BJ (cell line): ENCODE results near the gene DDX52. TPM values are rescaled to one million over a fixed set of nuclear protein-coding genes. Genes with fewer than 3 reads are reported as not detected.

Source experiments
- CTCF ChIA-PET: fragments of 350-600 bp; formaldehyde crosslinking; extraction: SDS; loops from one replicate; lab custom pipeline; 2021; ENCODE audit warnings: antibody characterized with exemption, inconsistent platforms; lab: Yijun Ruan, JAX
- POLR2A ChIA-PET: fragments of 300-600 bp; sonication (Branson Sonifier 250); formaldehyde crosslinking; extraction: SDS; loops from one replicate; lab custom pipeline; 2021; ENCODE audit warnings: antibody characterized with exemption; lab: Charles Lee
- DNase-seq: peaks from one replicate; pipeline ENCODE4 v3.0.0-alpha.2; 2011; ENCODE audit warnings: low read depth
- H3K27me3 ChIP-seq: 2 replicates; pipeline ENCODE4 v1.6.0; 2011; ENCODE audit warnings: low read length; ENCODE audit not compliant: control insufficient read depth, insufficient read depth
- H3K36me3 ChIP-seq: 2 replicates; pipeline ENCODE4 v1.5.1; 2011; ENCODE audit warnings: low read length; ENCODE audit not compliant: control insufficient read depth, insufficient read depth
- H3K4me3 ChIP-seq: 2 replicates; pipeline ENCODE4 v1.5.1; 2011; ENCODE audit warnings: low read depth, mild to moderate bottlenecking, control low read depth, low read length
- polyA minus RNA-seq: library from RNA; depleted of rRNA, polyadenylated mRNA; stranded (reverse); fragments of >200 nt; gene quantifications from 2 replicates; pipeline ENCODE4 v1.2.3, GENCODE V29; 2011; rRNA and poly(A)+ RNA removed
- polyA plus RNA-seq: library from polyadenylated mRNA; depleted of rRNA; stranded (reverse); fragments of >200 nt; gene quantifications from 2 replicates; pipeline ENCODE4 v1.2.3, GENCODE V29; 2011; rRNA removed
- TF ChIP-seq, protein P1 (sequence below): IDR thresholded peaks from 2 replicates; pipeline ENCODE4 v1.5.1; 2011; ENCODE audit warnings: low read depth, mild to moderate bottlenecking, control low read depth, inconsistent platforms, low read length, moderate library complexity; ENCODE audit not compliant: insufficient read depth

Gene DDX52
- polyA plus RNA-seq (14.7 and 24.4 TPM in 2 replicates), polyA minus RNA-seq (10.1 and 11.3 TPM in 2 replicates)

- H3K4me3 ChIP-seq, result peak within 1 kb of the TSS; percentile 61
- H3K27me3 ChIP-seq, result no peaks in the 10 kb centered on the region
- H3K36me3 ChIP-seq, result no peaks in the 10 kb centered on the region
- ChIA-PET POLR2A (no interaction called here), CTCF (no interaction called here)
- TF ChIP-seq, protein P1, sequence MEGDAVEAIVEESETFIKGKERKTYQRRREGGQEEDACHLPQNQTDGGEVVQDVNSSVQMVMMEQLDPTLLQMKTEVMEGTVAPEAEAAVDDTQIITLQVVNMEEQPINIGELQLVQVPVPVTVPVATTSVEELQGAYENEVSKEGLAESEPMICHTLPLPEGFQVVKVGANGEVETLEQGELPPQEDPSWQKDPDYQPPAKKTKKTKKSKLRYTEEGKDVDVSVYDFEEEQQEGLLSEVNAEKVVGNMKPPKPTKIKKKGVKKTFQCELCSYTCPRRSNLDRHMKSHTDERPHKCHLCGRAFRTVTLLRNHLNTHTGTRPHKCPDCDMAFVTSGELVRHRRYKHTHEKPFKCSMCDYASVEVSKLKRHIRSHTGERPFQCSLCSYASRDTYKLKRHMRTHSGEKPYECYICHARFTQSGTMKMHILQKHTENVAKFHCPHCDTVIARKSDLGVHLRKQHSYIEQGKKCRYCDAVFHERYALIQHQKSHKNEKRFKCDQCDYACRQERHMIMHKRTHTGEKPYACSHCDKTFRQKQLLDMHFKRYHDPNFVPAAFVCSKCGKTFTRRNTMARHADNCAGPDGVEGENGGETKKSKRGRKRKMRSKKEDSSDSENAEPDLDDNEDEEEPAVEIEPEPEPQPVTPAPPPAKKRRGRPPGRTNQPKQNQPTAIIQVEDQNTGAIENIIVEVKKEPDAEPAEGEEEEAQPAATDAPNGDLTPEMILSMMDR, result peak; percentile 18; the same call in 1 of the 2 replicates
- peak; percentile 65 for DNase-seq
Observed at GRCh38 chr17:37643118-37643766, at the start of gene DDX52. TSS of gene DDX52 (minus strand) at chr17:37643446. CDS start at chr17:37643420, 26 bp downstream.

GRCh38 chr17:37691807-37692206 is 48.6 kb upstream of the DDX52 start:
- ChIA-PET CTCF (interaction anchor here (1.5 kb wide), 1 partner anchor 79 kb away, joined by 3 read pairs; no protein-coding TSS in a partner anchor), POLR2A (interaction anchor here (0.5 kb wide), 1 partner anchor 12 kb away, joined by 4 read pairs; no protein-coding TSS in a partner anchor)
- Histone ChIP-seq H3K4me3 (no peak overlapping the region), H3K27me3 (no peaks in the 10 kb centered on the region; the same call in 1 of the 2 replicates), H3K36me3 (no peaks in the 10 kb centered on the region)
- DNase-seq, result no peak
- TF ChIP-seq, protein P1, result no peak

GRCh38 chr17:37689317-37689716 is 46.1 kb upstream of the DDX52 start:
- no peak for DNase-seq
- TF ChIP-seq, protein P1, result no peak
- Histone ChIP-seq H3K36me3 (no peaks in the 10 kb centered on the region), H3K4me3 (no peak overlapping the region), H3K27me3 (no peaks in the 10 kb centered on the region; the same call in 1 of the 2 replicates)
- ChIA-PET CTCF (interaction anchor here (1.2 kb wide), 1 partner anchor 86 kb away, joined by 3 read pairs; no protein-coding TSS in a partner anchor), POLR2A (no interaction called here)

- POLR2A ChIA-PET, result no interaction called here
Observed at GRCh38 chr17:37683454-37683984, 40.3 kb upstream of the DDX52 start.

More at GRCh38 chr17:37683454-37683984, 40.3 kb upstream of the DDX52 start:
- TF ChIP-seq, protein P1, result no peak
- CTCF ChIA-PET, result interaction anchor here (1.1 kb wide), 1 partner anchor 17 kb away, joined by 3 read pairs; no protein-coding TSS in a partner anchor
- Histone ChIP-seq H3K36me3 (no peaks in the 10 kb centered on the region), H3K27me3 (no peaks in the 10 kb centered on the region), H3K4me3 (no peak overlapping the region)
- no peak for DNase-seq
